Transverse colon (tissue), 3 donors: Measurements from ENCODE around the gene JMJD1C.

Experiments
- EP300 ChIP-seq: sonication (generic); formaldehyde crosslinking; IDR thresholded peaks from one replicate; pipeline ENCODE4 v1.6.1; 2017; ENCODE audit warnings: antibody characterized with exemption, low read depth
- POLR2A ChIP-seq: fragments of 450-650 bp; IDR thresholded peaks from one replicate; pipeline ENCODE4 v1.6.1; 2016; ENCODE audit warnings: antibody characterized with exemption, mild to moderate bottlenecking, moderate library complexity
- TF ChIP-seq, protein P1 (sequence below), 5 experiments: fragments of 200-600 bp in 3 of 5; fragments of 450-650 bp in 2 of 5; sonication (generic) in 3 of 5; IDR thresholded peaks; 1 replicate in 2 of 5; 2 replicates in 3 of 5; pipeline ENCODE4 v1.5.1; 2016 to 2017; ENCODE audit warnings: antibody characterized with exemption in 5 of 5, inconsistent platforms in 3 of 5, mild to moderate bottlenecking in 2 of 5, moderate library complexity in 1 of 5

DNA sequence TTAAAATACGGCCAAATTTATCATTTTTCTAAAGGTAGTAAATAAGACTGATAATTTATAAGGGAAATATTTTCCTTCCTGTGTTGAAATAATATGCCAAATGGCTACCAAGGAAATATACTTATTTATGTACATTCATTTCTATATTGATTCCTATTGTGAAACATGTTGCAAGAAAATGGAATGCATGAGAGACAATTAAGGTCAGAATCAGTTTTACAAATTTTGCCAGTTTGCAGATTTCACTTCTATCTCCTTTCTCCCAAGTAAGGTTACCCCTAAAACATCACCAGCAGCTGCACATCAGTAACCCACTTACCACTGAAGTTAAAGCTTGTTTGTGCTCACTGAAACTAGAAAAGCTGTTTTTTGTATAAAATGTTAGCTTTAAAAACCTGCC lies 36.2 kb upstream of the JMJD1C start:
- no peak for TF ChIP-seq POLR2A
- TF ChIP-seq, protein P1, sequence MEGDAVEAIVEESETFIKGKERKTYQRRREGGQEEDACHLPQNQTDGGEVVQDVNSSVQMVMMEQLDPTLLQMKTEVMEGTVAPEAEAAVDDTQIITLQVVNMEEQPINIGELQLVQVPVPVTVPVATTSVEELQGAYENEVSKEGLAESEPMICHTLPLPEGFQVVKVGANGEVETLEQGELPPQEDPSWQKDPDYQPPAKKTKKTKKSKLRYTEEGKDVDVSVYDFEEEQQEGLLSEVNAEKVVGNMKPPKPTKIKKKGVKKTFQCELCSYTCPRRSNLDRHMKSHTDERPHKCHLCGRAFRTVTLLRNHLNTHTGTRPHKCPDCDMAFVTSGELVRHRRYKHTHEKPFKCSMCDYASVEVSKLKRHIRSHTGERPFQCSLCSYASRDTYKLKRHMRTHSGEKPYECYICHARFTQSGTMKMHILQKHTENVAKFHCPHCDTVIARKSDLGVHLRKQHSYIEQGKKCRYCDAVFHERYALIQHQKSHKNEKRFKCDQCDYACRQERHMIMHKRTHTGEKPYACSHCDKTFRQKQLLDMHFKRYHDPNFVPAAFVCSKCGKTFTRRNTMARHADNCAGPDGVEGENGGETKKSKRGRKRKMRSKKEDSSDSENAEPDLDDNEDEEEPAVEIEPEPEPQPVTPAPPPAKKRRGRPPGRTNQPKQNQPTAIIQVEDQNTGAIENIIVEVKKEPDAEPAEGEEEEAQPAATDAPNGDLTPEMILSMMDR (IDR thresholded peaks at IDR 0.05): no peak
- TF ChIP-seq EP300: no peak
